H9 (cell line): ENCODE data around the gene ACAP2. TPM values are rescaled to one million over a fixed set of nuclear protein-coding genes. Genes with fewer than 3 reads are reported as not detected.

Experiments used
- DNase-seq: peaks from one replicate; pipeline ENCODE4 v3.0.0-alpha.2; 2017
- H2AFZ ChIP-seq: one replicate; pipeline ENCODE4 v1.6.1; 2013; ENCODE audit warnings: mild to moderate bottlenecking, low read length, control low read depth, moderate library complexity
- H2AK5ac ChIP-seq: 2 replicates; pipeline ENCODE4 v1.6.1; 2013; ENCODE audit warnings: low read length, control low read depth, mixed read lengths; ENCODE audit not compliant: insufficient read length
- H2BK120ac ChIP-seq: one replicate; pipeline ENCODE4 v1.6.1; 2013; ENCODE audit warnings: low read depth, mild to moderate bottlenecking, low read length, control low read depth, inconsistent platforms; ENCODE audit not compliant: poor library complexity, severe bottlenecking
- H2BK12ac ChIP-seq: 2 replicates; pipeline ENCODE4 v1.6.1; 2013; ENCODE audit warnings: low read length, control low read depth, mixed read lengths, low read depth; ENCODE audit not compliant: insufficient read length
- H2BK15ac ChIP-seq: 2 replicates; pipeline ENCODE4 v1.6.1; 2013; ENCODE audit warnings: low read depth, low read length, control low read depth
- H2BK20ac ChIP-seq: one replicate; pipeline ENCODE4 v1.6.1; 2013; ENCODE audit warnings: low read depth, mild to moderate bottlenecking, low read length, control low read depth, inconsistent platforms; ENCODE audit not compliant: poor library complexity, severe bottlenecking
- H2BK5ac ChIP-seq: 2 replicates; pipeline ENCODE4 v1.6.1; 2013; ENCODE audit warnings: low read length, control low read depth, mixed read lengths; ENCODE audit not compliant: insufficient read length
- H3K14ac ChIP-seq: 2 replicates; pipeline ENCODE4 v1.6.1; 2013; ENCODE audit warnings: low read length, control low read depth; ENCODE audit not compliant: insufficient read depth
- H3K18ac ChIP-seq: 2 replicates; pipeline ENCODE4 v1.6.1; 2013; ENCODE audit warnings: low read depth, mild to moderate bottlenecking, mixed read lengths, low read length, control low read depth; ENCODE audit not compliant: insufficient read length
- H3K23ac ChIP-seq: 2 replicates; pipeline ENCODE4 v1.6.1; 2013; ENCODE audit warnings: low read length, control low read depth, mixed read lengths, low read depth; ENCODE audit not compliant: insufficient read length
- H3K23me2 ChIP-seq: 2 replicates; pipeline ENCODE4 v1.6.1; 2013; ENCODE audit warnings: low read depth, mild to moderate bottlenecking, mixed read lengths, low read length, control low read depth; ENCODE audit not compliant: insufficient read length, poor library complexity, severe bottlenecking
- H3K27ac ChIP-seq: 2 replicates; pipeline ENCODE4 v1.5.1; 2013; ENCODE audit warnings: low read length, control low read depth, mixed read lengths, low read depth; ENCODE audit not compliant: insufficient read length
- H3K27me3 ChIP-seq: 2 replicates; pipeline ENCODE4 v1.6.1; 2013; ENCODE audit warnings: low read length, control low read depth, inconsistent platforms; ENCODE audit not compliant: insufficient read depth
- H3K4ac ChIP-seq: 2 replicates; pipeline ENCODE4 v1.6.1; 2013; ENCODE audit warnings: low read depth, mild to moderate bottlenecking, control low read depth, inconsistent platforms, low read length, moderate library complexity
- H3K4me1 ChIP-seq: 2 replicates; pipeline ENCODE4 v1.6.1; 2013; ENCODE audit warnings: low read length, control low read depth, inconsistent platforms; ENCODE audit not compliant: insufficient read depth
- H3K4me2 ChIP-seq: 2 replicates; pipeline ENCODE4 v1.6.1; 2013; ENCODE audit warnings: low read length, control low read depth, mixed read lengths; ENCODE audit not compliant: insufficient read length, insufficient read depth
- H3K56ac ChIP-seq: 2 replicates; pipeline ENCODE4 v1.6.1; 2013; ENCODE audit warnings: low read depth, mild to moderate bottlenecking, mixed read lengths, low read length, control low read depth; ENCODE audit not compliant: insufficient read length
- H3K79me1 ChIP-seq: 2 replicates; pipeline ENCODE4 v1.6.1; 2013; ENCODE audit warnings: low read depth, mild to moderate bottlenecking, moderate library complexity, low read length, control low read depth, inconsistent platforms; ENCODE audit not compliant: insufficient read depth, poor library complexity, severe bottlenecking
- H3K79me2 ChIP-seq: 2 replicates; pipeline ENCODE4 v1.6.1; 2013; ENCODE audit warnings: low read length, control low read depth, inconsistent platforms; ENCODE audit not compliant: insufficient read depth
- H3K9ac ChIP-seq: 2 replicates; pipeline ENCODE4 v1.6.1; 2013; ENCODE audit warnings: low read length, control low read depth, mixed read lengths; ENCODE audit not compliant: insufficient read length; ENCODE audit errors: extremely low read depth
- H3K9me3 ChIP-seq: one replicate; pipeline ENCODE4 v1.6.1; 2013; ENCODE audit warnings: low read depth, low read length, inconsistent platforms; ENCODE audit not compliant: control insufficient read depth
- H3T11ph ChIP-seq: one replicate; pipeline ENCODE4 v1.6.1; 2013; ENCODE audit warnings: mild to moderate bottlenecking, low read length, control low read depth, inconsistent platforms
- H4K20me1 ChIP-seq: one replicate; pipeline ENCODE4 v1.6.1; 2013; ENCODE audit not compliant: control insufficient read depth, insufficient read length, insufficient read depth
- H4K5ac ChIP-seq: 2 replicates; pipeline ENCODE4 v1.6.1; 2013; ENCODE audit warnings: low read depth, mild to moderate bottlenecking, mixed read lengths, low read length, control low read depth; ENCODE audit not compliant: insufficient read length
- H4K8ac ChIP-seq: replicated peaks from 2 replicates; pipeline ENCODE4 v1.6.1; 2013; ENCODE audit warnings: low read length, control low read depth, mixed read lengths, low read depth; ENCODE audit not compliant: insufficient read length
- H4K91ac ChIP-seq: 2 replicates; pipeline ENCODE4 v1.6.1; 2013; ENCODE audit warnings: low read depth, mild to moderate bottlenecking, moderate library complexity, mixed read lengths, low read length, control low read depth; ENCODE audit not compliant: insufficient read length
- H3K27ac Mint-ChIP-seq, 3 experiments: 2 replicates in 2 of 3; 3 replicates in 1 of 3; pipeline ENCODE4 v1.8.0; 2020 to 2021; ENCODE audit warnings: mixed read lengths in 3 of 3, mild to moderate bottlenecking in 1 of 3, moderate library complexity in 1 of 3
- H3K27me3 Mint-ChIP-seq: 2 replicates; pipeline ENCODE4 v1.8.0; 2021; ENCODE audit warnings: low read depth, mild to moderate bottlenecking, moderate library complexity, mixed read lengths
- H3K36me3 Mint-ChIP-seq, 3 experiments: 2 replicates in 2 of 3; 3 replicates in 1 of 3; pipeline ENCODE4 v1.8.0; 2020 to 2021; ENCODE audit warnings: low read depth in 3 of 3, mixed read lengths in 3 of 3; ENCODE audit not compliant: insufficient read depth in 1 of 3
- H3K4me1 Mint-ChIP-seq, 2 experiments: 2 replicates each; pipeline ENCODE4 v1.8.0; 2020; ENCODE audit warnings: mixed read lengths in 2 of 2
- H3K4me3 Mint-ChIP-seq, 2 experiments: 2 replicates in 1 of 2; 3 replicates in 1 of 2; pipeline ENCODE4 v1.8.0; 2020 to 2021; ENCODE audit warnings: mild to moderate bottlenecking in 2 of 2, mixed read lengths in 2 of 2, moderate library complexity in 1 of 2
- H3K9me3 Mint-ChIP-seq, 2 experiments: 2 replicates in 1 of 2; 3 replicates in 1 of 2; pipeline ENCODE4 v1.8.0; 2020; ENCODE audit warnings: mild to moderate bottlenecking in 2 of 2, mixed read lengths in 2 of 2, moderate library complexity in 1 of 2
- CTCF ChIP-seq: fragments of 200-600 bp; sonication (generic); conservative IDR thresholded peaks from 3 replicates; pipeline ENCODE4 v1.8.0; 2021; ENCODE audit warnings: antibody characterized with exemption, mild to moderate bottlenecking
- WGBS: extraction: QIAGEN DNeasy Blood & Tissue Kit; methylation state at CpG from one replicate; pipeline ENCODE4 v1.1.7; 2013; ENCODE audit warnings: missing lambda C conversion rate, low lambda C conversion rate, mixed read lengths; ENCODE audit not compliant: insufficient read length; ENCODE audit errors: extremely low coverage; 5-methylcytosine and 5-hydroxymethylcytosine counted together
- total RNA-seq: library from RNA; stranded (reverse); gene quantifications from 2 replicates; pipeline ENCODE4 v1.2.1, GENCODE V29; 2021

Gene ACAP2
- total RNA-seq, 1 experiment from 2014 or later: 30.8 TPM

- Mint-ChIP-seq H3K36me3 (peaks cover 12 to 21% (median 16%) of the 10 kb centered on the region in 3 experiments; a peak in 6 of 7 replicates), H3K4me3 (no peak overlapping the region)
- no peak for TF ChIP-seq CTCF
Observed at GRCh38 chr3:195224980-195225580, 217.7 kb downstream of the ACAP2 start.

More at GRCh38 chr3:195224980-195225580, 217.7 kb downstream of the ACAP2 start:
- H3K18ac ChIP-seq: no peak overlapping the region
- no peak for DNase-seq
- no peak overlapping the region for H4K91ac ChIP-seq
- H2AK5ac ChIP-seq: no peak overlapping the region
- no peak overlapping the region for H2BK120ac ChIP-seq
- H3K14ac ChIP-seq: no peak overlapping the region
- WGBS: no CpG with 5 or more reads among the region's 3 CpGs
- H3K4me2 ChIP-seq: no peak overlapping the region
- no peak overlapping the region for H3K23ac ChIP-seq
- H3K56ac ChIP-seq: no peak overlapping the region
- no peak overlapping the region for H2BK5ac ChIP-seq
- peaks cover 27 to 34% of the 10 kb centered on the region in 2 experiments for H3K4me1 Mint-ChIP-seq
- H4K8ac ChIP-seq: no peak overlapping the region
- no peak overlapping the region for H3K9ac ChIP-seq
- no peaks in the 10 kb centered on the region for H3K9me3 ChIP-seq
- H3K4me1 ChIP-seq: peaks cover 6% of the 10 kb centered on the region; the same call in 1 of the 2 replicates
- H3K79me1 ChIP-seq: no peaks in the 10 kb centered on the region
- H3T11ph ChIP-seq: no peak overlapping the region
- H3K79me2 ChIP-seq: no peaks in the 10 kb centered on the region; the same call in 1 of the 2 replicates
- H4K5ac ChIP-seq: no peak overlapping the region
- no peak overlapping the region for H2BK20ac ChIP-seq
- H3K9me3 Mint-ChIP-seq: no peaks in the 10 kb centered on the region
- H3K4ac ChIP-seq: no peak overlapping the region
- no peaks in the 10 kb centered on the region for H3K27me3 Mint-ChIP-seq
- peaks cover 2% of the 10 kb centered on the region for H3K23me2 ChIP-seq
- H2AFZ ChIP-seq: no peak overlapping the region
- H4K20me1 ChIP-seq: no peaks in the 10 kb centered on the region
- H2BK12ac ChIP-seq: no peak overlapping the region
- no peak overlapping the region for H3K27ac Mint-ChIP-seq
- no peak overlapping the region for H2BK15ac ChIP-seq
- no peak overlapping the region for H3K27ac ChIP-seq
- no peaks in the 10 kb centered on the region for H3K27me3 ChIP-seq

Other genes with a start within 250 kb of the ACAP2 start
- 22.7 and 23.0 TPM in 2 replicates for gene XXYLT1, start 171.9 kb downstream of the ACAP2 start, total RNA-seq
- 38.3 and 38.8 TPM in 2 replicates for gene PPP1R2, start 100.3 kb upstream of the ACAP2 start, total RNA-seq
- not detected in 2 replicates for gene APOD, start 140.9 kb upstream of the ACAP2 start, total RNA-seq